ENCODE measurements around the gene SAFB.

The SAFB gene

GRCh38 chr19:5652261-5652660, 29.4 kb downstream of the SAFB start:
- Histone ChIP-seq H3K36me3 (ENCODE audit: low read depth) (peaks cover 87% of the 10 kb centered on the region), H3K27me3 (ENCODE audit: insufficient read depth, poor library complexity, severe bottlenecking) (no peaks in the 10 kb centered on the region), H3K4me1 (ENCODE audit: insufficient read depth, poor library complexity, severe bottlenecking) (no peaks in the 10 kb centered on the region), H3K4me3 (ENCODE audit: severe bottlenecking) (no peak overlapping the region), H3K27ac (ENCODE audit: poor library complexity, severe bottlenecking) (no peak overlapping the region), H3K9me3 (ENCODE audit: severe bottlenecking) (no peaks in the 10 kb centered on the region)
- no peak for TF ChIP-seq CTCF (IDR thresholded peaks at IDR 0.05; ENCODE audit: poor library complexity, severe bottlenecking)
- DNase-seq (ENCODE audit: low spot score) = no peak
- ATAC-seq (ENCODE audit: low read depth) = no peak

- Histone ChIP-seq H3K4me1 (ENCODE audit: insufficient read depth, poor library complexity, severe bottlenecking) (no peaks in the 10 kb centered on the region), H3K36me3 (ENCODE audit: low read depth) (peaks cover 93% of the 10 kb centered on the region), H3K9me3 (ENCODE audit: severe bottlenecking) (no peaks in the 10 kb centered on the region), H3K4me3 (ENCODE audit: severe bottlenecking) (no peak overlapping the region), H3K27me3 (ENCODE audit: insufficient read depth, poor library complexity, severe bottlenecking) (no peaks in the 10 kb centered on the region), H3K27ac (ENCODE audit: poor library complexity, severe bottlenecking) (no peak overlapping the region)
- no peak for ATAC-seq (ENCODE audit: low read depth)
- DNase-seq (ENCODE audit: low spot score) = no peak
- TF ChIP-seq CTCF (IDR thresholded peaks at IDR 0.05; ENCODE audit: poor library complexity, severe bottlenecking) = no peak
Observed at GRCh38 chr19:5654931-5655330, 32.0 kb downstream of the SAFB start.

- peaks cover 89% of the 10 kb centered on the region for H3K36me3 ChIP-seq (ENCODE audit: low read depth)
- no peaks in the 10 kb centered on the region for H3K4me1 ChIP-seq (ENCODE audit: insufficient read depth, poor library complexity, severe bottlenecking)
- H3K27me3 ChIP-seq (ENCODE audit: insufficient read depth, poor library complexity, severe bottlenecking) = no peaks in the 10 kb centered on the region
- no peak overlapping the region for H3K27ac ChIP-seq (ENCODE audit: poor library complexity, severe bottlenecking)
- TF ChIP-seq CTCF (IDR thresholded peaks at IDR 0.05; ENCODE audit: poor library complexity, severe bottlenecking) = no peak
- no peak for DNase-seq (ENCODE audit: low spot score)
- no peak overlapping the region for H3K4me3 ChIP-seq (ENCODE audit: severe bottlenecking)
- no peak for ATAC-seq (ENCODE audit: low read depth)
- H3K9me3 ChIP-seq (ENCODE audit: severe bottlenecking) = no peaks in the 10 kb centered on the region
Observed at GRCh38 chr19:5655412-5655811, 32.5 kb downstream of the SAFB start.

- TF ChIP-seq CTCF (IDR thresholded peaks at IDR 0.05; ENCODE audit: poor library complexity, severe bottlenecking) = no peak
- H3K4me3 ChIP-seq (ENCODE audit: severe bottlenecking) = no peak overlapping the region
Observed at GRCh38 chr19:5661483-5661882, 38.6 kb downstream of the SAFB start.

GRCh38 chr19:5663904-5664303, 41.0 kb downstream of the SAFB start:
- H3K27me3 ChIP-seq (ENCODE audit: insufficient read depth, poor library complexity, severe bottlenecking) = no peaks in the 10 kb centered on the region
- H3K9me3 ChIP-seq (ENCODE audit: severe bottlenecking) = no peaks in the 10 kb centered on the region
- TF ChIP-seq CTCF (IDR thresholded peaks at IDR 0.05; ENCODE audit: poor library complexity, severe bottlenecking) = no peak
- H3K4me3 ChIP-seq (ENCODE audit: severe bottlenecking) = no peak overlapping the region
- no peak for ATAC-seq (ENCODE audit: low read depth)
- H3K36me3 ChIP-seq (ENCODE audit: low read depth) = peaks cover 79% of the 10 kb centered on the region
- H3K27ac ChIP-seq (ENCODE audit: poor library complexity, severe bottlenecking) = no peak overlapping the region
- DNase-seq (ENCODE audit: low spot score) = no peak
- H3K4me1 ChIP-seq (ENCODE audit: insufficient read depth, poor library complexity, severe bottlenecking) = no peaks in the 10 kb centered on the region

More at GRCh38 chr19:5661483-5661882, 38.6 kb downstream of the SAFB start:
- H3K27me3 ChIP-seq (ENCODE audit: insufficient read depth, poor library complexity, severe bottlenecking) = no peaks in the 10 kb centered on the region
- ATAC-seq (ENCODE audit: low read depth) = no peak
- no peak overlapping the region for H3K27ac ChIP-seq (ENCODE audit: poor library complexity, severe bottlenecking)
- no peaks in the 10 kb centered on the region for H3K9me3 ChIP-seq (ENCODE audit: severe bottlenecking)
- peaks cover 82% of the 10 kb centered on the region for H3K36me3 ChIP-seq (ENCODE audit: low read depth)
- DNase-seq (ENCODE audit: low spot score) = no peak
- no peaks in the 10 kb centered on the region for H3K4me1 ChIP-seq (ENCODE audit: insufficient read depth, poor library complexity, severe bottlenecking)

All from RWPE2 (cell line).